Mucosa of descending colon (tissue), 3 donors: Measurements from ENCODE around the gene SH3GLB2. TPM values are rescaled to one million over a fixed set of nuclear protein-coding genes. Genes with fewer than 3 reads are reported as not detected.
"Not testable (repeated sequence)": the region's sequence is repeated elsewhere in the genome, so short reads cannot be mapped to it uniquely, and the experiment has no call there.

Experiments used
- ATAC-seq: fragments of 200-7000 bp; cut with Tn5 transposase; one replicate; pipeline ENCODE4 v1.9.1; 2020; ENCODE audit warnings: mild to moderate bottlenecking, moderate library complexity
- DNase-seq, 3 donors: peaks; one replicate each; pipeline ENCODE4 v3.0.0-alpha.2; 2020
- H3K36me3 ChIP-seq: fragments of 200-600 bp; one replicate; pipeline ENCODE4 v1.8.0; 2021; ENCODE audit warnings: low read depth, mild to moderate bottlenecking
- H3K4me1 ChIP-seq: fragments of 200-600 bp; one replicate; pipeline ENCODE4 v1.8.0; 2021; ENCODE audit warnings: low read depth, mild to moderate bottlenecking
- H3K4me3 ChIP-seq: fragments of 200-600 bp; one replicate; pipeline ENCODE4 v1.8.0; 2021; ENCODE audit warnings: mild to moderate bottlenecking
- H3K9me3 ChIP-seq: fragments of 200-600 bp; one replicate; pipeline ENCODE4 v1.8.0; 2021; ENCODE audit warnings: mild to moderate bottlenecking
- CTCF ChIP-seq: fragments of 200-600 bp; IDR thresholded peaks from one replicate; pipeline ENCODE4 v1.8.0; 2022; ENCODE audit warnings: antibody characterized with exemption, mild to moderate bottlenecking
- intact Hi-C, 2 donors: fragments of 100-400 bp; cut with DNase I in 1 of 2; cut with micrococcal nuclease in 1 of 2; formaldehyde crosslinking; loops; one replicate each; pipeline versions ENCODE4 v1.11.0 to v1.11.1; 2022; cut with DNase I, micrococcal nuclease
- total RNA-seq, 3 donors: library from RNA; stranded (reverse); fragmentation: NEBNext Ultra II Directional in 2 of 3; extraction: Animal tissue kit (Norgen Biotek cat#: 25700) in 2 of 3; gene quantifications; one replicate each; pipeline versions ENCODE4 v1.2.1 to v1.2.4, GENCODE V29; 2021 to 2023
- donor health status: DM: no; HTN: no; CAD: no; lungs with moderate emphysema.
- donor health status: DM: no; HTN: no; CAD: no.
- donor health status: DM: no; HTN: yes; CAD: no.

SH3GLB2 gene
- total RNA-seq, 3 donors from 2014 or later = 107 to 158 (median 128) TPM

- ATAC-seq = no peak
- intact Hi-C loops = no loop called here
- Histone ChIP-seq H3K4me3 (no peak overlapping the region), H3K9me3 (no peaks in the 10 kb centered on the region), H3K4me1 (no peaks in the 10 kb centered on the region), H3K36me3 (no peaks in the 10 kb centered on the region)
- no peak for DNase-seq
- TF ChIP-seq CTCF = no peak
These were observed 55.2 kb downstream of the SH3GLB2 start for GRCh38 chr9:128972956-128973355.

DNA sequence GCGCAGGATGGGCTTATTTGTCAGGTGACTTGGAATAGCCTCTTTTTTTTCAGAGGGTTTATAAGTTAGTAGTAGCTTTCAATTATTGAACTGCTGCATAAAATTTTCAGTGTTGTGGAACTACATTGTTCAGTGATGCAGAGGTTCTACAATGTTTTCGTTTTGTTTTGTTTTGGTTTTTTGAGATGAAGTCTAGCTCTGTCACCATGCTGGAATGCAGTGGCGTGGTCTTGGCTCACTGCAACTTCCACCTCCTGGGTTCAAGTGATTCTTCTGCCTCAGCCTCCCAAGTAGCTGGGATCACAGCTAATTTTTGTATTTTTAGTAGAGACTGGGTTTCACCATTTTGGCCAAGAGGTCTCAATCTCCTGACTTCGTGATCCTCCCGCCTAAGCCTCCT is 58.6 kb downstream of the SH3GLB2 start:
- intact Hi-C loops = no loop called here
- no peaks in the 10 kb centered on the region for H3K4me1 ChIP-seq
- H3K9me3 ChIP-seq = no peaks in the 10 kb centered on the region
- no peaks in the 10 kb centered on the region for H3K36me3 ChIP-seq
- ATAC-seq (no peak), DNase-seq (no peak)
- TF ChIP-seq CTCF = no peak
- H3K4me3 ChIP-seq = no peak overlapping the region

GRCh38 chr9:128961403-128961802 is 66.7 kb downstream of the SH3GLB2 start:
- ATAC-seq, H3K4me3 ChIP-seq, H3K4me1 ChIP-seq, DNase-seq, H3K9me3 ChIP-seq, H3K36me3 ChIP-seq, intact Hi-C loops: not testable (repeated sequence)

Other genes with a start within 250 kb of the SH3GLB2 start
- 10 to 100 TPM; 20.6 to 30.6 (median 25.9) TPM for gene TBC1D13, start 241.1 kb downstream of the SH3GLB2 start, total RNA-seq
- 10 to 100 TPM; 30.2 to 56.1 (median 37.9) TPM for gene ENDOG, start 209.8 kb downstream of the SH3GLB2 start, total RNA-seq
- gene SPOUT1, start 198.5 kb downstream of the SH3GLB2 start, total RNA-seq = 10 to 100 TPM; 31.6 to 35.5 (median 31.7) TPM
- gene KYAT1, start 146.4 kb downstream of the SH3GLB2 start, total RNA-seq = 1 to 10 TPM; 1.9 to 6.4 (median 2.9) TPM
- gene LRRC8A, start 146.2 kb downstream of the SH3GLB2 start, total RNA-seq = 10 to 100 TPM; 25.3 to 48.5 (median 25.4) TPM
- gene PHYHD1, start 107.3 kb downstream of the SH3GLB2 start, total RNA-seq = 10 to 100 TPM in 1 of 3 donors, 1 to 10 TPM in 2; 2.2 to 19.0 (median 5.2) TPM
- gene DOLK, start 80.7 kb downstream of the SH3GLB2 start, total RNA-seq = 1 to 10 TPM; 8.7 to 9.9 (median 9.7) TPM
- gene NUP188, start 80.6 kb downstream of the SH3GLB2 start, total RNA-seq = 10 to 100 TPM; 24.4 to 36.7 (median 30.4) TPM
- gene MIGA2, start 8.3 kb upstream of the SH3GLB2 start, total RNA-seq = 10 to 100 TPM; 56.2 to 89.4 (median 57.1) TPM
- gene DOLPP1, start 52.8 kb upstream of the SH3GLB2 start, total RNA-seq = 10 to 100 TPM; 27.6 to 59.7 (median 48.3) TPM
- 10 to 100 TPM; 62.0 to 86.5 (median 71.2) TPM for gene CRAT, start 82.5 kb upstream of the SH3GLB2 start, total RNA-seq
- 100 to 1,000 TPM in 2 of 3 donors, 10 to 100 TPM in 1; 95.3 to 109 (median 109) TPM for gene PTPA, start 83.1 kb upstream of the SH3GLB2 start, total RNA-seq
- gene IER5L, start 149.9 kb upstream of the SH3GLB2 start, total RNA-seq = 1 to 10 TPM; 5.8 to 8.2 (median 8.0) TPM